H1 (cell line): ENCODE measurements around the gene LRRC37A. TPM values are rescaled to one million over a fixed set of nuclear protein-coding genes. Genes with fewer than 3 reads are reported as not detected.
"Not testable (repeated sequence)": the region's sequence is repeated elsewhere in the genome, so short reads cannot be mapped to it uniquely, and the experiment has no call there.

Source experiments
- CTCF ChIA-PET: fragments of 300-600 bp; sonication (Branson Sonifier 250); formaldehyde crosslinking; loops from one replicate; lab custom pipeline; 2021; ENCODE audit not compliant: partially characterized antibody; lab: Charles Lee
- POLR2A ChIA-PET: fragments of 300-600 bp; sonication (Branson Sonifier 250); formaldehyde crosslinking; loops from one replicate; lab custom pipeline; 2021; ENCODE audit warnings: inconsistent platforms; ENCODE audit not compliant: partially characterized antibody; lab: Charles Lee
- DNase-seq, 2 experiments: peaks; one replicate each; pipeline versions ENCODE4 v3.0.0 to v3.0.0-alpha.2; 2010 to 2022; ENCODE audit warnings: low spot score in 2 of 2, low read depth in 1 of 2, mixed read lengths in 1 of 2
- FAIRE-seq: peaks from 2 replicates; lab custom pipeline; 2011; peaks lifted over from hg19 to GRCh38; lab: Jason Lieb, UNC
- H2AFZ ChIP-seq: 2 replicates; pipeline ENCODE4 v1.8.1; 2012; ENCODE audit warnings: low read length, inconsistent platforms
- H2AK5ac ChIP-seq: 2 replicates; pipeline ENCODE4 v1.6.1; 2013; ENCODE audit warnings: low read depth, low read length
- H2BK120ac ChIP-seq: replicated peaks from 2 replicates; pipeline ENCODE3; 2013; ENCODE audit warnings: low read depth, low read length, inconsistent platforms
- H2BK12ac ChIP-seq: 2 replicates; pipeline ENCODE4 v1.6.1; 2013; ENCODE audit warnings: low read depth, low read length
- H2BK15ac ChIP-seq: 2 replicates; pipeline ENCODE4 v1.6.1; 2013; ENCODE audit warnings: low read length
- H2BK20ac ChIP-seq: 2 replicates; pipeline ENCODE4 v1.6.1; 2013; ENCODE audit warnings: low read length
- H2BK5ac ChIP-seq: 2 replicates; pipeline ENCODE4 v1.6.1; 2013; ENCODE audit warnings: low read depth, low read length
- H3K14ac ChIP-seq: 2 replicates; pipeline ENCODE4 v1.6.1; 2013; ENCODE audit warnings: inconsistent platforms; ENCODE audit not compliant: insufficient read length
- H3K18ac ChIP-seq: 2 replicates; pipeline ENCODE4 v1.6.1; 2013; ENCODE audit warnings: low read length; ENCODE audit errors: extremely low read depth
- H3K23ac ChIP-seq: 2 replicates; pipeline ENCODE4 v1.6.1; 2013; ENCODE audit warnings: inconsistent platforms; ENCODE audit not compliant: insufficient read length
- H3K23me2 ChIP-seq: 2 replicates; pipeline ENCODE4 v1.6.1; 2013; ENCODE audit warnings: low read depth, low read length
- H3K27ac ChIP-seq: 2 replicates; pipeline ENCODE4 v1.6.1; 2011; ENCODE audit warnings: low read depth, low read length, inconsistent platforms
- H3K27me3 ChIP-seq, 4 experiments: replicated peaks in 1 of 4; 1 replicate in 1 of 4; 2 replicates in 3 of 4; pipeline versions ENCODE4 v1.6.1 to v1.8.1; 2011 to 2013; ENCODE audit warnings: low read length in 3 of 4, mild to moderate bottlenecking in 3 of 4, inconsistent platforms in 2 of 4, mixed read lengths in 2 of 4, moderate library complexity in 1 of 4; ENCODE audit not compliant: control insufficient read depth in 3 of 4, insufficient read depth in 3 of 4; ENCODE audit errors: extremely low read depth in 1 of 4
- H3K36me3 ChIP-seq, 4 experiments: 2 replicates each; pipeline versions ENCODE4 v1.6.1 to v1.8.1; 2011 to 2013; ENCODE audit warnings: mild to moderate bottlenecking in 4 of 4, low read length in 3 of 4, moderate library complexity in 2 of 4, control low read depth in 1 of 4, inconsistent platforms in 1 of 4; ENCODE audit not compliant: insufficient read depth in 4 of 4, control insufficient read depth in 2 of 4
- H3K4ac ChIP-seq: replicated peaks from 2 replicates; pipeline ENCODE3; 2013; ENCODE audit warnings: low read length, low read depth, mixed read lengths, inconsistent platforms; ENCODE audit not compliant: insufficient read length
- H3K4me1 ChIP-seq, 4 experiments: replicated peaks in 1 of 4; 1 replicate in 1 of 4; 2 replicates in 3 of 4; pipeline versions ENCODE4 v1.6.1 to v1.8.1; 2011 to 2013; ENCODE audit warnings: low read length in 3 of 4, inconsistent platforms in 2 of 4, mixed read lengths in 1 of 4; ENCODE audit not compliant: insufficient read depth in 4 of 4, control insufficient read depth in 3 of 4
- H3K4me2 ChIP-seq, 2 experiments: 2 replicates each; pipeline versions ENCODE4 v1.6.1 to v1.8.1; 2011 to 2013; ENCODE audit warnings: low read depth in 2 of 2, low read length in 2 of 2, control low read depth in 1 of 2, inconsistent platforms in 1 of 2, mild to moderate bottlenecking in 1 of 2; ENCODE audit not compliant: insufficient read depth in 1 of 2
- H3K4me3 ChIP-seq, 4 experiments: fragments of 200-600, 300-600 bp in 1 of 4; sonication (generic), shearing (Covaris generic), sonication (Bioruptor Twin) in 1 of 4; 2 replicates each; pipeline versions ENCODE4 v1.5.1 to v1.8.1; 2011 to 2016; ENCODE audit warnings: low read length in 4 of 4, low read depth in 3 of 4, control low read depth in 2 of 4, inconsistent platforms in 2 of 4, mild to moderate bottlenecking in 2 of 4, mixed read lengths in 1 of 4, moderate library complexity in 1 of 4; ENCODE audit not compliant: insufficient read depth in 2 of 4; ENCODE audit errors: extremely low read depth in 1 of 4
- H3K56ac ChIP-seq: replicated peaks from 2 replicates; pipeline ENCODE3; 2013; ENCODE audit warnings: low read depth, mild to moderate bottlenecking, mixed read lengths, low read length, inconsistent platforms; ENCODE audit not compliant: insufficient read length
- H3K79me1 ChIP-seq: 2 replicates; pipeline ENCODE4 v1.6.1; 2013; ENCODE audit warnings: low read depth, low read length, control low read depth
- H3K79me2 ChIP-seq, 2 experiments: 2 replicates each; pipeline versions ENCODE4 v1.6.1 to v1.8.1; 2012 to 2013; ENCODE audit warnings: low read length in 2 of 2, mild to moderate bottlenecking in 2 of 2, inconsistent platforms in 1 of 2; ENCODE audit not compliant: insufficient read depth in 2 of 2, control insufficient read depth in 1 of 2
- H3K9ac ChIP-seq, 4 experiments: replicated peaks in 1 of 4; 1 replicate in 1 of 4; 2 replicates in 3 of 4; pipeline versions ENCODE4 v1.6.1 to v1.8.1; 2011 to 2013; ENCODE audit warnings: low read depth in 3 of 4, low read length in 3 of 4, control low read depth in 2 of 4, mild to moderate bottlenecking in 2 of 4, moderate library complexity in 2 of 4, inconsistent platforms in 1 of 4; ENCODE audit errors: extremely low read depth in 1 of 4
- H3K9me3 ChIP-seq, 2 experiments: 2 replicates each; pipeline versions ENCODE4 v1.6.1 to v1.8.1; 2012 to 2013; ENCODE audit warnings: mild to moderate bottlenecking in 2 of 2, moderate library complexity in 2 of 2, control low read depth in 1 of 2, inconsistent platforms in 1 of 2, low read depth in 1 of 2, low read length in 1 of 2, mixed read lengths in 1 of 2; ENCODE audit not compliant: insufficient read depth in 2 of 2
- H4K20me1 ChIP-seq, 2 experiments: replicated peaks in 1 of 2; 2 replicates each; pipeline versions ENCODE3 to v1.8.1; 2011 to 2013; ENCODE audit warnings: inconsistent platforms in 2 of 2, low read length in 2 of 2, mild to moderate bottlenecking in 1 of 2; ENCODE audit not compliant: insufficient read depth in 2 of 2, control insufficient read depth in 1 of 2
- H4K5ac ChIP-seq: 2 replicates; pipeline ENCODE4 v1.6.1; 2013; ENCODE audit warnings: low read length, low read depth, mixed read lengths, inconsistent platforms; ENCODE audit not compliant: insufficient read length
- H4K8ac ChIP-seq: 2 replicates; pipeline ENCODE4 v1.8.0; 2013; ENCODE audit warnings: mild to moderate bottlenecking, moderate library complexity, low read length, inconsistent platforms; ENCODE audit not compliant: insufficient read depth; ENCODE audit errors: extremely low read depth
- H4K91ac ChIP-seq: replicated peaks from 2 replicates; pipeline ENCODE3; 2013; ENCODE audit warnings: low read length, mixed read lengths, inconsistent platforms; ENCODE audit not compliant: insufficient read length
- WGBS, 2 experiments: shearing (Covaris generic) in 1 of 2; methylation state at CpG; one replicate each; pipeline versions ENCODE4 v1.1.6 to v1.1.7; 2013 to 2015; ENCODE audit warnings: low lambda C conversion rate in 2 of 2, mixed read lengths in 2 of 2, inconsistent platforms in 1 of 2, low coverage in 1 of 2, missing lambda C conversion rate in 1 of 2; ENCODE audit not compliant: insufficient replicate concordance in 2 of 2, insufficient coverage in 1 of 2, insufficient read length in 1 of 2; ENCODE audit errors: extremely low coverage in 1 of 2, missing lambda C conversion rate in 1 of 2; 5-methylcytosine and 5-hydroxymethylcytosine counted together
- polyA plus RNA-seq, 7 experiments: library from polyadenylated mRNA; depleted of rRNA in 3 of 7; stranded (reverse) in 5 of 7; unstranded in 2 of 7; fragments of >200 nt in 5 of 7; fragments of 200-250 nt in 2 of 7; gene quantifications; 1 replicate in 5 of 7; 2 replicates in 1 of 7; 4 replicates in 1 of 7; pipeline versions ENCODE4 v1.2.1 to v1.2.3, GENCODE V29; 2011 to 2013; ENCODE audit warnings: missing spikeins in 2 of 7, mixed read lengths in 2 of 7
- total RNA-seq: library from RNA; stranded (reverse); fragmentation: NEBNext Ultra II Directional; extraction: Animal tissue kit (Norgen Biotek cat#: 25700); gene quantifications from 2 replicates; pipeline ENCODE4 v1.2.1, GENCODE V29; 2021

LRRC37A gene
- total and polyA plus RNA-seq, 2 of the 8 experiments (the other 6 are each of a cell fraction or from before 2014, with no cell fraction given), result 1.4 to 2.9 TPM

GRCh38 chr17:46281336-46281735 lies 13.6 kb upstream of the LRRC37A start:
- H3K36me3 ChIP-seq, H3K23ac ChIP-seq, H2AK5ac ChIP-seq, H3K27ac ChIP-seq, H4K20me1 ChIP-seq, H3K79me2 ChIP-seq, H3K4me3 ChIP-seq, H2BK120ac ChIP-seq, H2AFZ ChIP-seq, POLR2A ChIA-PET, H3K23me2 ChIP-seq, H3K27me3 ChIP-seq, H4K91ac ChIP-seq, H2BK12ac ChIP-seq, H4K8ac ChIP-seq, H2BK20ac ChIP-seq, H3K79me1 ChIP-seq, H3K18ac ChIP-seq, H2BK15ac ChIP-seq, H3K4me1 ChIP-seq, H2BK5ac ChIP-seq, CTCF ChIA-PET, H3K4me2 ChIP-seq, H3K9ac ChIP-seq, H3K4ac ChIP-seq, H4K5ac ChIP-seq, H3K9me3 ChIP-seq, FAIRE-seq, H3K56ac ChIP-seq, H3K14ac ChIP-seq: not testable (repeated sequence)
- peak in 1 of 2 experiments; percentile 10 for DNase-seq
- 93% methylated on average over 4 of the region's 4 CpGs; no CpG with 5 or more reads in 1 of the 2 experiments for WGBS, 2 experiments

DNA sequence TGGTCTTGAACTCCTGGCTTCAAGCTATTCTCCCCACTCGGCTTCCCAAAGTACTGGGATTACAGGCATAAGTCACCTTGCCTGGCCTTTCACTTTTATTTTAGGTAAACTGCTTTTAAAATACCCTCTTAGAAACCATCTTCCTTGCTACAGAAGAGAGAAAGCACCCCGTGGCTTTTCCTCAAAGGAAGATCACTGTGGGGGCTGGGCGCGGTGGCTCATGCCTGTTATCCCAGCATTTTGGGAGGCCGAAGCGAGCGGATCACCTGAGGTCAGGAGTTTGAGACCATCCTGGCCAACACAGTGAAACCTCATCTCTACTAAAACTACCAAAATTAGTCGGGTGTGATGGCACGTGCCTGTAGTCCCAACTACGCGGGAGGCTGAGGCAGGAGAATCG lies 12.3 kb upstream of the LRRC37A start:
- WGBS, 2 experiments, result 89% methylated on average over 12 of the region's 12 CpGs; no CpG with 5 or more reads in 1 of the 2 experiments
- POLR2A ChIA-PET, result not testable (repeated sequence)
- DNase-seq, result peak in 1 of 2 experiments; percentile 50

More for the DNA sequence above, 12.3 kb upstream of the LRRC37A start:
- H3K9me3 ChIP-seq, H3K23me2 ChIP-seq, H3K27me3 ChIP-seq, H4K20me1 ChIP-seq, H3K4me3 ChIP-seq, H2AK5ac ChIP-seq, H3K27ac ChIP-seq, H2BK120ac ChIP-seq, H4K91ac ChIP-seq, H3K18ac ChIP-seq, H3K36me3 ChIP-seq, H3K4ac ChIP-seq, H3K4me2 ChIP-seq, H2BK15ac ChIP-seq, H3K79me1 ChIP-seq, FAIRE-seq, H2AFZ ChIP-seq, CTCF ChIA-PET, H3K56ac ChIP-seq, H3K14ac ChIP-seq, H4K5ac ChIP-seq, H2BK5ac ChIP-seq, H3K9ac ChIP-seq, H4K8ac ChIP-seq, H2BK12ac ChIP-seq, H2BK20ac ChIP-seq, H3K4me1 ChIP-seq, H3K23ac ChIP-seq: not testable (repeated sequence)
- peaks cover 0 to 12% of the 10 kb centered on the region in 2 experiments; a peak in 2 of 4 replicates for H3K79me2 ChIP-seq
